Stimulated activated CD4-positive, alpha-beta T cell treated with anti-CD3 and anti-CD28 coated beads, Interleukin-1b, Interleukin-23, amount 100 ng/mL, for 48 hours (primary cell): ENCODE results near the gene THAP10.

Experiments
- DNase-seq: peaks from one replicate; pipeline ENCODE4 v3.0.0-alpha.2; 2020

The THAP10 gene

GRCh38 chr15:70853318-70853972, 38.8 kb downstream of the THAP10 start:
- peak; percentile 5 for DNase-seq

GRCh38 chr15:70852501-70853317, 39.5 kb downstream of the THAP10 start:
- no peak for DNase-seq

DNA sequence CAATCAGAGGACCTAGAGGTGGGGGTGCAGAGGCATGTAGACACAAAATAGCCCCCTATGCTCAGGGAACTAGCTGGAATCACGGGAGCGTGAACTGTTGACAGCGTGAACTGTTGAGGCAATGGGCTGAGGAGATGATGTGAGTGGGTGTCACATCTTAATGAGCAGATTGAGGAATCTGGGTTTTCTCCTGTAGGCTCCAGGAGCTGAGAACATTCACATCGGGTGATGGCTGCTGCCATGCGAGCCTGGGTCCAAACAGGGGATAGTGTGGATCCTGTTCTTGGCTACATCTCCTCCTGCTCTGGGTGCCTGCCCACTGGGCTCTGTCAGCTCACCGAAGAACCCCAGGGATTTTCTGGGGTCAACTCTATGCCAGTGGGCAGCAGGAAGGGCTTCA, 40.3 kb downstream of the THAP10 start:
- no peak for DNase-seq

GRCh38 chr15:70845602-70846360, 46.5 kb downstream of the THAP10 start:
- no peak for DNase-seq

- no peak for DNase-seq
Observed at GRCh38 chr15:70837476-70837875, 54.8 kb downstream of the THAP10 start.

- no peak for DNase-seq
Observed at GRCh38 chr15:70835841-70836240, 56.4 kb downstream of the THAP10 start.

DNA sequence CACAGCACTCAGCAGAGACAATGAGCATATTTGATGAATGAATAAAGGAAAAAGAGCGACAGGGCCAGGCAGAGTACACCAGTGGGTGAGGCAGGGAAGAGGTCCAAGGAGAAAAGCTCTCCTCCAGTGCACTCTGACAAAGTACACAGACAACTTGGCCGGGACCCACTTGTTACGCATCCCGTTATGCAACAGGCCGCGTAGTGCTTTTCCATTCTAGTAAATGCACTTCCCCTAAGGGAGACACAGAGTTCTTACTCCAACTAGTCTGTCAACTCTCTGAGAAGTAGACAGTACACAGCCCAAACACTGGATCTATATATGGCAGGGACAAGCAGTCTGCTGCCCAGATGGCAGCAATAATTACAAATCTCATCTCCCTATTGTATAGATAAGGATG, 56.8 kb downstream of the THAP10 start:
- no peak for DNase-seq

DNA sequence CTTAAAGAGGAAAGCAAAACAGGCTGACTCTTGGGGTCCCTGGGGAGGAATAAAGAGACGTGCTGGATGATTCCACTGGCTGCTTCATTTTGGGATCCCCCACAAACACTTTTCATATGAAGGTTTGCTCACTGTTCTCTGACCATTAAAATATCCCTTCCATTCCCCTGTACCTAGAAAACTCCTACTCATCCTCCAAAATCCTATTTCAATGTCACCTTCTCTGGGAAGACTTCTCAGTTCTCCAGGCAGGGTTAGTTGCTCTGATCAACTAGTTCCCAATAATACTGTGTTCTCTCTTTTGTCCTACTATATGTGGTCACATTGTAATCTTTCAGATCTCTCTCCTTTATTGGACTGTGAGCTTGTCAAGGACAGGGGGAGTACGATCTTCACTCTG, 57.2 kb downstream of the THAP10 start:
- DNase-seq, result no peak

DNA sequence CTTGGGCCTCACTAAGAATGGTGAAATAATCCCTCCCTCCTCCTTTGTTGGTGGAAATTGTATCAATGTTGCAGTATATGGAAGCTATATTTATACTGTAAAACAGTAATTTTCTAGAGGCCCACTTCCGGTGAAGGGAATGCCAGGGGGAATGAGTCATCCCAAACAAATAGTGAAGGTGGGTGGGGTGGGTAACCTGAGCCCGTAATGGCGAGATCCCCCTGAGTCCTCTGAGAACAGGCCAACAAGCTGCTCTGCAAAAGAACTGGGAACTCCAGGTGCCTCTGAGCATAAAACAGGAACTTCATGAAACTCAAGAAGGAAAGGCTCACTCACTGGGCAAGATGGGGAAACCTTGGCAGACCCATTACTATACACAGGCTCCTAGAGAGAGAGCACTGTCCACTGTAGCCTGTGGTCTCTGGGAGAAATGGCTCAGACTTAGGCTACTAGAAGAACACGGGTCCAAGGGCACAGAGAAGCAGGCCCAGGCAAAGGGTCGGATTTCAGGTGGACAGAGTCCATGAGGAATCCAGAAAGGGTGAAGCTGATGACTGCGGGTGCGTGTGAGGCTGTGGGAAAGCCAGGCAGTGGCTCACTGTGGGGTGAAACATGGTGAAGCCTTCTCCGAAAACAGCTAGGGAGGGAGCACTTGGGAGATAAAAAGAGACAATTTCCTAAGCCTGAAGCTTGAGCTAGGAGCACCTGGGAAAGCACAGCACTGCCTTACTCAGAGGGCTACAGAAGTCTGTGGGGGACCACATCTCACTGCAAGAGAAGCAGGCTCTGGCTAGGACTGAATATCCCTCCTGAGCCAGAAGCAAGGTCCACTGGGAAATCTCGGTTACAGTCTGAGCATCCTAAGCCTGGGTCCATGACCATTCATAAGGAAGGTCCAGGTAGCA, 58.1 kb downstream of the THAP10 start:
- no peak for DNase-seq

GRCh38 chr15:70833422-70833821, 58.8 kb downstream of the THAP10 start:
- DNase-seq, result no peak

- DNase-seq, result no peak
Observed at GRCh38 chr15:70832176-70832575, 60.1 kb downstream of the THAP10 start.
